ENCODE measurements around the gene PDIA2. TPM values are rescaled to one million over a fixed set of nuclear protein-coding genes. Genes with fewer than 3 reads are reported as not detected.
"Not testable (repeated sequence)": the region's sequence is repeated elsewhere in the genome, so short reads cannot be mapped to it uniquely, and the experiment has no call there.

PDIA2 gene
- total RNA-seq, 2 experiments from 2014 or later: not detected

DNA sequence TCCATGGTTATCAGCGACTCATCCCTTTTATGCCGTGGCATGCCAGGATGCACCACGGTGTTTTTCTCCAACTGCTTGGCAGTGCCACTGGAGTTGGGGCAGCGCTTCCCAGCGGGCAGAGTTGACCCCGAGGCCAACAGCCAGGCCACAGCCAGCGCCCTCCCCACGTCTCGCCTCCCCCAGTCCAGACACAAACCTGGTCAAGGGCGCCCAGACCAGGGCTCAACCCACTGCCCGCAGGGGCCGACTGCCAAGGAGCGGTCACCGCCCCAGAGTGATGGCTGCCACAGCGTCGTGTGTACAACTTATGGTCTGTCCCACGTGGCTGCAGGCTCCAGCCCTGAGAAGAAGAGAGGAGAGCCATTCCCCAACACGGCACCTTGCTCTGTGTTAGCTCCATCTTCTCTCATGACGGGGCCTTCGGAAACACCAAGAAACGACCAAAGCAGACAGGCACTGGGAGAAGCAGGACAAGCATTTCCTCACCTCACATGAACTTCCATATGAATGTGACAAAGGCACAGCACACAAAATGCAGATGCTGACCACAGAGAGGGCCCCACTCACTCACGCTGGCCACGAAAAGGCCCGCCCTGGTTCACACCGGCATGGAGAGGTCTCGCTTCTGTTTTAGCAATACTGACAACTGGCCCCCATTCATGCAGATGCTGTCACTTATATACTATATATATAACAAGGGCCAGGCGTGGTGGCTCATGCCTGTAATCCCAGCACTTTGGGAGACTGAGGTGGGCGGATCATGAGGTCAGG lies 42.6 kb downstream of the PDIA2 start:
- Mint-ChIP-seq H3K36me3 (ENCODE audit: low read depth) (peaks cover 9% of the 10 kb centered on the region), H3K9me3 (no peaks in the 10 kb centered on the region), H3K27ac (peak overlapping the region; percentile 90), H3K27me3 (no peaks in the 10 kb centered on the region), H3K4me3 (peak overlapping the region; percentile 77), H3K4me1 (ENCODE audit: low read depth) (peaks cover 58% of the 10 kb centered on the region)
- H3K4me1 ChIP-seq (ENCODE audit: insufficient read depth, low read length): peaks cover 79% of the 10 kb centered on the region
- no peaks in the 10 kb centered on the region for H3K27me3 ChIP-seq (ENCODE audit: control insufficient read depth in 1 of 2, insufficient read depth in 2 of 2, low read length in 2 of 2)
- intact Hi-C loops (cut with DNase I, micrococcal nuclease): loop anchor here in 1 of 2 experiments (2.0 kb wide), 1 partner anchor 27 kb away; the partner anchor contains the start of gene AXIN1
- peaks cover 5% of the 10 kb centered on the region for H3K36me3 ChIP-seq (ENCODE audit: insufficient read depth, low read length)
- no peaks in the 10 kb centered on the region for H3K9me3 ChIP-seq (ENCODE audit: control insufficient read depth in 1 of 2, insufficient read depth in 1 of 2, low read length in 2 of 2)
- H3K4me3 ChIP-seq (ENCODE audit: low read length): peak overlapping the region; percentile 57
- CTCF ChIA-PET: no interaction called here
- TF ChIP-seq, protein P1, sequence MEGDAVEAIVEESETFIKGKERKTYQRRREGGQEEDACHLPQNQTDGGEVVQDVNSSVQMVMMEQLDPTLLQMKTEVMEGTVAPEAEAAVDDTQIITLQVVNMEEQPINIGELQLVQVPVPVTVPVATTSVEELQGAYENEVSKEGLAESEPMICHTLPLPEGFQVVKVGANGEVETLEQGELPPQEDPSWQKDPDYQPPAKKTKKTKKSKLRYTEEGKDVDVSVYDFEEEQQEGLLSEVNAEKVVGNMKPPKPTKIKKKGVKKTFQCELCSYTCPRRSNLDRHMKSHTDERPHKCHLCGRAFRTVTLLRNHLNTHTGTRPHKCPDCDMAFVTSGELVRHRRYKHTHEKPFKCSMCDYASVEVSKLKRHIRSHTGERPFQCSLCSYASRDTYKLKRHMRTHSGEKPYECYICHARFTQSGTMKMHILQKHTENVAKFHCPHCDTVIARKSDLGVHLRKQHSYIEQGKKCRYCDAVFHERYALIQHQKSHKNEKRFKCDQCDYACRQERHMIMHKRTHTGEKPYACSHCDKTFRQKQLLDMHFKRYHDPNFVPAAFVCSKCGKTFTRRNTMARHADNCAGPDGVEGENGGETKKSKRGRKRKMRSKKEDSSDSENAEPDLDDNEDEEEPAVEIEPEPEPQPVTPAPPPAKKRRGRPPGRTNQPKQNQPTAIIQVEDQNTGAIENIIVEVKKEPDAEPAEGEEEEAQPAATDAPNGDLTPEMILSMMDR (IDR thresholded peaks at IDR 0.05): no peak
- DNase-seq (peak in 1 of 14 experiments; percentile 23), ATAC-seq (ENCODE audit: poor library complexity) (no peak)
- peak overlapping the region; percentile 42 to 89 for H3K27ac ChIP-seq (ENCODE audit: low read depth in 1 of 2, low read length in 2 of 2)
- POLR2A ChIA-PET: interaction anchor here (0.7 to 2.0 kb wide), 10 partner anchors 10 to 112 kb away, joined by 3 to 18 read pairs (median 4); partner anchors contain the start of genes AXIN1, FAM234A and LUC7L

DNA sequence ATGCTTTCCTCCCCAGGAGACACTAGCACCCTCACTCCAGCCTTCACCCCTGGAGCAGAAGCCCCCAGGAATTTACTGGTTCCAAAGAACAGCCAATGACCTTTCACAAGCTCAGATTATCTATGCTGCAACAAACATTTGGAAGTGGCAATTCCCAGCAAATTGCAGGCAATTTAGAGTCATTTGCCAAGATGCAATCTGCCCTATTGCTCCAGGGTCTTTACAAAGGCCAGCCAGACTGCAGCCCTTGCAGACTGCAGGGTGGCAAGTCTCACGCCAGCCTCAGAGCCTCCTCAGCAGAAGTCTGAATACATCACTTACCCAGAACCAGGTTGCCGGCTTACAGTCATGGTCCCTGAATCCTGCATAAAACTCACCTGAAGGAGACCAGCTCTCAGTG lies 47.8 kb downstream of the PDIA2 start:
- Histone ChIP-seq H3K4me1 (ENCODE audit: insufficient read depth, low read length) (peaks cover 69% of the 10 kb centered on the region), H3K4me3 (ENCODE audit: low read length) (no peak overlapping the region), H3K36me3 (ENCODE audit: insufficient read depth, low read length) (peaks cover 5% of the 10 kb centered on the region), H3K27ac (ENCODE audit: low read depth in 1 of 2, low read length in 2 of 2) (no peak overlapping the region), H3K27me3 (ENCODE audit: control insufficient read depth in 1 of 2, insufficient read depth in 2 of 2, low read length in 2 of 2) (no peaks in the 10 kb centered on the region), H3K9me3 (ENCODE audit: control insufficient read depth in 1 of 2, insufficient read depth in 1 of 2, low read length in 2 of 2) (no peaks in the 10 kb centered on the region)
- H3K4me1 Mint-ChIP-seq (ENCODE audit: low read depth): peaks cover 45% of the 10 kb centered on the region
- H3K27ac Mint-ChIP-seq: peak overlapping the region; percentile 33
- no peaks in the 10 kb centered on the region for H3K27me3 Mint-ChIP-seq
- intact Hi-C loops (cut with DNase I, micrococcal nuclease): no loop called here
- CTCF ChIA-PET: no interaction called here
- TF ChIP-seq, protein P1 (IDR thresholded peaks at IDR 0.05): no peak
- POLR2A ChIA-PET: no interaction called here
- DNase-seq (no peak), ATAC-seq (ENCODE audit: poor library complexity) (no peak)
- no peaks in the 10 kb centered on the region for H3K9me3 Mint-ChIP-seq
- H3K4me3 Mint-ChIP-seq: no peak overlapping the region
- H3K36me3 Mint-ChIP-seq (ENCODE audit: low read depth): peaks cover 12% of the 10 kb centered on the region

DNA sequence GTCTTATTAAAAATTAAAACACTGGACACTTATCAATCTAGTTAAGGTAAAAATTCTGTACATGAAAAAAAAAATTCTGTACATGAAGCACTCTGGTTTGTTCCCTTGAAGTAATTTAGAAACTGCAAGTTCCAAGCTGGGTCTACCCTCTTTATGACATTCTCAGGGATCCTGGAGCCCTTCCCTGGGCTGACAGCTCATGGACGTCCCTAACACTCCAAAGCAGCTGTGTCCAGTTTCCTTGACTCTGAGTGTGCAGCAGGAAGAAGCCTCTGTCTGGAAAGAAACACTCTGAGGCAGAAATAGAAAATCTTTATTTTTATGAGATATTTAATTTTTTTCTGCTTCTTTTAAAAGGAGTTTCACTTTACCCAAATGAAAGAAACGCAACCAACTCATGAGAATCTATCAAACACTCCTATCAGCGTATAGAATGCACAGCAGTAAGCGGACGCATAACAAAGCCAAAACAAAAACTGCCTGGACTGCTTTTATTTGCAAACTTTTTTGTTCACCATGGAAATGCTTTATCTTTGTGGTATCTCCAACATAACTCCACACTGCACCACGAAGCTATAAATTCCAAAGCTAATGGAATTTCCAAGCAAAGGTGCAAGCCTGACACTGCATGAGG lies 48.3 kb downstream of the PDIA2 start:
- H3K27me3 ChIP-seq (ENCODE audit: control insufficient read depth in 1 of 2, insufficient read depth in 2 of 2, low read length in 2 of 2); H3K9me3 Mint-ChIP-seq; H3K27me3 Mint-ChIP-seq; DNase-seq; intact Hi-C loops (cut with DNase I, micrococcal nuclease); POLR2A ChIA-PET; H3K4me3 ChIP-seq (ENCODE audit: low read length); CTCF ChIA-PET; ATAC-seq (ENCODE audit: poor library complexity); H3K9me3 ChIP-seq (ENCODE audit: control insufficient read depth in 1 of 2, insufficient read depth in 1 of 2, low read length in 2 of 2); H3K4me3 Mint-ChIP-seq; H3K27ac ChIP-seq (ENCODE audit: low read depth in 1 of 2, low read length in 2 of 2); H3K36me3 ChIP-seq (ENCODE audit: insufficient read depth, low read length): not testable (repeated sequence)
- H3K27ac Mint-ChIP-seq: peak overlapping the region; percentile 33
- peaks cover 69% of the 10 kb centered on the region for H3K4me1 ChIP-seq (ENCODE audit: insufficient read depth, low read length)
- peaks cover 46% of the 10 kb centered on the region for H3K4me1 Mint-ChIP-seq (ENCODE audit: low read depth)
- peaks cover 12% of the 10 kb centered on the region for H3K36me3 Mint-ChIP-seq (ENCODE audit: low read depth)

Data from CD4-positive, alpha-beta T cell (primary cell).